Right ventricle myocardium inferior (tissue), 1 donor: ENCODE measurements around the gene WFIKKN1. TPM values are rescaled to one million over a fixed set of nuclear protein-coding genes. Genes with fewer than 3 reads are reported as not detected.
A peak's percentile ranks its signal among the peaks of the same experiment; 100 is the strongest.

ENCODE experiments used
- ATAC-seq: fragments of 200-7000 bp; cut with Tn5 transposase; one replicate; pipeline ENCODE4 v1.9.1; 2020; ENCODE audit warnings: mild to moderate bottlenecking, moderate library complexity
- DNase-seq: peaks from one replicate; pipeline ENCODE4 v3.0.0; 2021; ENCODE audit errors: missing footprints
- intact Hi-C: fragments of 100-400 bp; cut with DNase I; formaldehyde crosslinking; loops from one replicate; pipeline ENCODE4 v1.11.0; 2022
- total RNA-seq: library from RNA; stranded (reverse); fragmentation: NEBNext Ultra II Directional; extraction: Animal tissue kit (Norgen Biotek cat#: 25700); gene quantifications from one replicate; pipeline ENCODE4 v1.2.1, GENCODE V29; 2021
- donor health status: DM: no; HTN: yes; CAD: no; lungs with severe emphysema.

WFIKKN1 gene
- total RNA-seq, 1 donor from 2014 or later: 0.16 TPM

DNA sequence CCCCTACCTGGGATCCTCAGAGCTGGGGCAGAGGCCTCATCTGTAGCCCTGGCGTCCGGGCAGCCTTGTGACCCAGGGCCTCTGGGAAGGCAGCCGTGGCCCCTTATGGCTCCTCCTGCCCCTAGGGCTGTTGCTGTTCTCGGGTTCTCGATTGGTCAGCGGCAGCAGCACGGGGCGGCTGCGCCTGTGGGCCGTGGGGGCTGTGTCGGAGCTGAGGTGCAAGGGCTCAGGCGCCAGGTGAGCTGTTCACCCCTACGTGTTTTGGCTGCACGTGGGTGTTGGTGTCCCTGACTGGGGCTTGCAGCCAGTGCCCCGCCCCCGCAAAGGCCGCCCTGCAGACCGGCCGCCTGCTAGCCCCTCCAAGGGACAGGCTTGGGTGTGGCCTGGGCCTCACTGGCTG, 31.3 kb downstream of the WFIKKN1 start:
- DNase-seq: no peak
- intact Hi-C loops: loop anchor here (5.0 kb wide), 1 partner anchor 75 kb away; no protein-coding TSS in a partner anchor
- no peak for ATAC-seq

DNA sequence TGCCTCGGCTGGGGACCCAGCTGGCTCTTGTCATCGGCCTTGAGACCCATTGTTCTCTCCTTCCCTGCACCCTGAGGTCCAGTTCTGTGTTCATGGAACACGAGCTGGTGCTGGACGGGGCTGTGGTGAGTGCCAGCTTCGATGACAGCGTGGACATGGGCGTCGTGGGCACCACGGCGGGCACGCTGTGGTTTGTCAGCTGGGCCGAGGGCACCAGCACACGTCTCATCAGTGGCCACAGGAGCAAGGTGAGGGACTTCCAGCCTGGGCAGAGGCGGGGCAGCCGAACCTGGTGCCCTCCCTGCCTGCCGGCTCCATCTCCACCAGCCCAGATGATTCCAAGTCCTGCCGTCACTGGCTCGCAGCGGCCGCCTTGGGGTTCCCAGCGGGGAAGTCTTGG, 31.8 kb downstream of the WFIKKN1 start:
- ATAC-seq (no peak), DNase-seq (no peak)
- intact Hi-C loops: loop anchor here (5.0 kb wide), 1 partner anchor 75 kb away; no protein-coding TSS in a partner anchor

- no peak for ATAC-seq
- no peak for DNase-seq
- intact Hi-C loops: no loop called here
Observed at GRCh38 chr16:666572-666971, 35.8 kb downstream of the WFIKKN1 start.

DNA sequence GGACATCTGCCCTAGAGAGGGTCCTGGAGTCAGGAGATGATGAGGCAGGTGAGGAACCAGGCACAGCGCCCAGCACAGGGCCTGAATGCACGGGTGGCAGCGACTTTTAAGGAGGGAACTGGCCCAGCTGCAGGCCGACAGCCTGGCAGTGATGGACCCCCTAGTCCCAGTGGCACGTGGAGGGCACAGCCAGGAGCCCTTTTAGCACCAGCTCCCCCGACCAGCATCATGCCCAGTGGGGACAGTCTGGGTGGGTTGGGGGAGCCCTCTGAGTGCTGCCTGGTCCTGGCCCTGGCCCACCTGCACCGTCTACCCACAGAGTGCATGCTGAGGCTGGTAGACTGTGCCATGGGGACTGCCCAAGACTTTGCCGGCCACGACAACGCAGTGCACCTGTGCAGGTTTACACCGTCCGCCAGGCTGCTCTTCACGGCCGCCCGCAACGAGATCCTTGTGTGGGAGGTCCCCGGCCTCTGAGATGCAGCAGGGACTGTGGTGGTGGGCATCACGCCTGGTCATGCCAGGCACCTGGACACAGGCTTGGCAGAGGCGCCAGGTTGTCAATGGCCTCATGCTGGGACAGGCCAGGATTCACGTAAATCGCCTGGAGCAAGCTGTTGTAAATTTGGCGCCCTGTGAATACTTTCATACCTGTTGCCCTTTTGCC, 36.5 kb downstream of the WFIKKN1 start:
- intact Hi-C loops: no loop called here
- DNase-seq: no peak
- no peak for ATAC-seq

GRCh38 chr16:667780-668518, 37.2 kb downstream of the WFIKKN1 start, which contains the start of gene RHOT2:
Gene RHOT2 (plus strand): TSS chr16:668132. CDS start chr16:668200, 68 bp downstream.
- DNase-seq (peak; percentile 96), ATAC-seq (peak; percentile 97)
- intact Hi-C loops: no loop called here

DNA sequence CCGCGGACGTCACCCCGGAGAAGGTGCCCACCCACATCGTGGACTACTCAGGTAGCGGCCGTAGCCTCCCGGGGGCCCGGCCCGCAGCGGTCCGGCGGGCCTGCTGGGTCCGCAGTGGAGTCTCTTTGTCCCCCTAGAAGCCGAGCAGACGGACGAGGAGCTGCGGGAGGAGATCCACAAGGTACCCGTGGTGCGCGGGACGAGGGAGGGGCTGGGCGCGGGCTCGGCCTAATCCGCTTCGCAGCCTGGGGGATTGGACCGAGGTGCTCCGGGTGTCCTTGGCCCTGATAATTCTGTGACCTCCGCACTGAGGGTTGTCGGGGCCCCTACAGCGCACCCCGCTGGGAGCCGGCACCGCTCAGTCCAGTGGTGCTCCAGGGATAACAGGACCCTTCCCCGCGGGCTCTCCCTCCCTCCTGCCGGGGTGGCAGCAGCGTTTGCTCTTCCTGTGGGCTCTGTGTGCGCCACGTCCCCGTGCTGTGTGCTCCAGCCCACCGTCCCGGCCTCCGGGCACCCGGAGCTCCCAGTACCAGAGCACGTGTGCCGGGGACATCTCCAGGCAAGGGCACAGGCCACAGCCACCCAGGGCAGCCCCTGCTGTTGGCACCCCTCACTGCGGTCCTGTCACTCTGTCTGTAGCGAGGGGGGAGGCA, 37.9 kb downstream of the WFIKKN1 start:
- DNase-seq: no peak
- no peak for ATAC-seq
- intact Hi-C loops: no loop called here

GRCh38 chr16:669666-670065, 38.9 kb downstream of the WFIKKN1 start:
- intact Hi-C loops: no loop called here
- ATAC-seq (no peak), DNase-seq (no peak)

- ATAC-seq: no peak
- intact Hi-C loops: no loop called here
- DNase-seq: no peak
Observed at GRCh38 chr16:670485-671352, 39.9 kb downstream of the WFIKKN1 start.

DNA sequence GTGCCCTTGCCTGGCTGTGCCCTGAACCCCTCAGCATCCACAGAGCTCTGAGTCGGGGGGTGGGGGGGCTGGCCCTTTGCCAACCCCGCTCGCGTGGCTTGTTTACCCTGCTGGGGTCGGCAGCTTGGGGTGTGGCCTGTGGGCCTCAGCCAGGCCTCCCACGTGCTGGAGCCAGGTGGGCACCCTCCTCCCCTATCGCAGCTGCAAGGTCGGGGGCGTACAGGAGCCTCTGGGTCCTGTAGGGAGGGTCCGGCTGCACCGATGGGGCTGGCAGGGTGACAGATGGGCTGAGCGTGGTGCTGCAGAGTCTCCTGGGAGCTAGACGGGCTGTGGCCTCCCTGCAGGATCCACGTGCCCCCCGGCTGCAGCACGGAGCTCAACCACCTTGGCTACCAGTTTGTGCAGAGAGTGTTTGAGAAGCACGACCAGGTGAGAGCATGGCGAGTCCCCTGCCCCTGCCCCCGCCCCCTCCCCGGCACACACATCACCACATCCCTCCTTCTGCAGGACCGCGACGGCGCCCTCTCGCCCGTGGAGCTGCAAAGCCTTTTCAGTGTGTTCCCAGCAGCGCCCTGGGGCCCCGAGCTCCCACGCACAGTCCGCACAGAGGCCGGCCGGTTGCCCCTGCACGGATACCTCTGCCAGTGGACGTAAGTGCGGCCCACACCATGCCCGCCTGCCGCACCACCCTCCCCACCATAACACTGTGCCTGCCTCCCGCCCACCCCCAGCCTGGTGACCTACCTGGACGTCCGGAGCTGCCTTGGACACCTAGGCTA, 40.8 kb downstream of the WFIKKN1 start:
- intact Hi-C loops: no loop called here

GRCh38 chr16:672371-672770, 41.6 kb downstream of the WFIKKN1 start:
- intact Hi-C loops: no loop called here
- no peak for ATAC-seq

More for the DNA sequence above, 40.8 kb downstream of the WFIKKN1 start:
- ATAC-seq (no peak), DNase-seq (no peak)

DNA sequence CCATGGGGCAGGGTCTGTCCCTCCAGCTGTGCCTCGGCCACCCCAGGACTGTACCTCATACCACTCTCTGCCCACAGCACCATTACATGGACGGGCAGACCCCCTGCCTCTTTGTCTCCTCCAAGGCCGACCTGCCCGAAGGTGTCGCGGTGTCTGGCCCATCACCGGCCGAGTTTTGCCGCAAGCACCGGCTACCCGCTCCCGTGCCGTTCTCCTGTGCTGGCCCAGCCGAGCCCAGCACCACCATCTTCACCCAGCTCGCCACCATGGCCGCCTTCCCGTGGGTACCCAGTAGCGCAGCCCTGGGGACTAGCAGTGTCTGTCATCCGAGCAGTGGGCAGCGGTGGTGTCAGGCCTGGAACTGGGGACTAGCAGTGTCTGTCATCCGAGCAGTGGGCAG, 42.1 kb downstream of the WFIKKN1 start:
- DNase-seq (no peak), ATAC-seq (no peak)
- intact Hi-C loops: no loop called here

More at GRCh38 chr16:672371-672770, 41.6 kb downstream of the WFIKKN1 start:
- no peak for DNase-seq

DNA sequence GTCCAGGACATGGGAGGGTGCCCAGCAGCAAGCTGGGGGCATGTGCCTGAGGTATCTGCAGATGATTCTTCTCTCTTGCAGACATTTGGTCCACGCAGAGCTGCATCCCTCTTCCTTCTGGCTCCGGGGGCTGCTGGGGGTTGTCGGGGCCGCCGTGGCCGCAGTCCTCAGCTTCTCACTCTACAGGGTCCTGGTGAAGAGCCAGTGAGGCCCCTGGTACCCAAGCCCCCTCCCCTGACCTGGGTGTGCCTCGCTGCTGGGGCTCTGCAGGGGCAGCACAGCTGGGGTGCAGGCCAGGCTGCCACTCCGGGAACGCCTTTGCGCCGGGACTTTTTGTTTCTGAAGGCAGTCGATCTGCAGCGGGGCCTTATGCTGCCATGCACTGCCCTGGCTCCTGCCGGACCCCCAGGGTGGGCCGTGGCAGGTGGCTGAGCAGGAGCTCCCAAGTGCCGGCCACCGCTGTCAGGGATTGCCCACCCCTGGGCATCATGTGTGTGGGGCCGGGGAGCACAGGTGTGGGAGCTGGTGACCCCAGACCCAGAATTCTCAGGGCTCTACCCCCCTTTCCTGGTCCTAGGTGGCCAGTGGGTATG, 42.7 kb downstream of the WFIKKN1 start:
- ATAC-seq (no peak), DNase-seq (no peak)
- intact Hi-C loops: no loop called here

DNA sequence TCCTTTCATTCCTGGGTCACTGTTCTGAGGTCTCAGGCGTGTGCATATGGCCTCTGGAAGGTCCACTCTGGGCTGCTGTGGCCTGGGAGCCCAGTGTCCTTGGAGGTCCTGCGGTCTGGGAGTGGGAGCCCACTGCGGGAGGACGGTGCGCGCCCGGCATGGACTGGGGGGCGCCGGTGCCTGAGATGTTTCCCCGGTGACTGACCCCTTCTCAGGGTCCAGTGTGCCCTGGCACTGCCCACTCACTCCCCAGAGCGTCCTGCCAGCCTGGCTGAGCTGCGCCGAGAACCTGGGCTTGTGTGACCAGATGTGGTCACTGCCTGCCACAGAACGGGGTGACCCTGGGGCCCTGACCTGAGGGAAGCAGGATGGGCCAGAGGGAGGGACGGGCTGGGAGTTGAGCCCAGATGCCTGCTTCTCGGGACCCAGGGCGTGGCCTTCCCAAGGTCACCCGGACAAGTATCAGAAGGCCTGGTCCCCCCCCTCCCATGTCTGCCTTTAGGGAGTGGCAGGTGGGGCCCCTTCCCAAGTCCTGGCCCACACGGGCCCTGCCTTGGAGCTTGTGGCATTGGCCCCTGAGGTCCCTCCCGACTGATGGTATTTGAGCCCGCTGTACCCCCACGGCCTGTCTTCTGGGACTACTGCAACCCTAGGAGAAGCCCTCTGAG, 43.6 kb downstream of the WFIKKN1 start:
- ATAC-seq (no peak), DNase-seq (no peak)
- intact Hi-C loops: no loop called here

- intact Hi-C loops: no loop called here
- DNase-seq (no peak), ATAC-seq (no peak)
Observed at GRCh38 chr16:674968-675883, 44.4 kb downstream of the WFIKKN1 start, which contains the start of gene RHBDL1. Gene RHBDL1 (plus strand): TSS chr16:675671. CDS start chr16:675791, 120 bp downstream.

- ATAC-seq: no peak
- intact Hi-C loops: no loop called here
Observed at GRCh38 chr16:675884-676564, 45.2 kb downstream of the WFIKKN1 start.

GRCh38 chr16:676565-676902, 45.7 kb downstream of the WFIKKN1 start:
- ATAC-seq (no peak), DNase-seq (no peak)
- intact Hi-C loops: no loop called here

More at GRCh38 chr16:675884-676564, 45.2 kb downstream of the WFIKKN1 start:
- no peak for DNase-seq
